GM19239 (cell line): ENCODE results near the gene SLC35F6.
A peak's percentile ranks its signal among the peaks of the same experiment; 100 is the strongest.
"Not testable (repeated sequence)": the region's sequence is repeated elsewhere in the genome, so short reads cannot be mapped to it uniquely, and the experiment has no call there.

ENCODE experiments used
- DNase-seq: peaks from one replicate; pipeline ENCODE4 v3.0.0; 2011; ENCODE audit warnings: low spot score; ENCODE audit not compliant: insufficient read length
- FAIRE-seq: peaks from 2 replicates; lab custom pipeline; 2011; peaks lifted over from hg19 to GRCh38; lab: Jason Lieb, UNC

The SLC35F6 gene

GRCh38 chr2:26754972-26755670, 9.0 kb upstream of the SLC35F6 start:
- no peak for FAIRE-seq
- no peak for DNase-seq

GRCh38 chr2:26756337-26756736, 7.7 kb upstream of the SLC35F6 start:
- no peak for DNase-seq
- no peak for FAIRE-seq

- FAIRE-seq (peak; percentile 75), DNase-seq (no peak)
These were observed 6.0 kb upstream of the SLC35F6 start for GRCh38 chr2:26757873-26758789.

- DNase-seq, result no peak
- no peak for FAIRE-seq
These were observed 5.2 kb upstream of the SLC35F6 start for GRCh38 chr2:26758790-26759321.

DNA sequence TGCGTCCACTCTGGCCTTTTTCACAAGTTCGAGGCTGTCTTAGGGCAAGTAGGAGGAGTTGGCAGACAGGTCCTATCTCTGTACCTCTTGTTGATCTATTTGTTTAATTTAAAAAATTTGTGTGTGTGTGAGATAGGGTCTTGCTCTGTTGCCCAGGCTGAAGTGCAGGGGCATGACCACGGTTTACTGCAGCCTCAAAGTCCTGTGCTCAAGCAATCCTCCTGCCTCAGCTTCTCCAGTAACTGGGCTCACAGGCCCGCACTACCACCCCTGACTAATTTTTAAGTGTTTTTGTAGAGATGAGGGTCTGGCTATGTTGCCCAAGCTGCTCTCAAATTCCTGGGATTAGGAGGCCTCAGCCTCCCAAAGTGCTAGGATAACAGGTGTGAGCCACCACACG, 4.2 kb upstream of the SLC35F6 start:
- DNase-seq (no peak), FAIRE-seq (no peak)

DNA sequence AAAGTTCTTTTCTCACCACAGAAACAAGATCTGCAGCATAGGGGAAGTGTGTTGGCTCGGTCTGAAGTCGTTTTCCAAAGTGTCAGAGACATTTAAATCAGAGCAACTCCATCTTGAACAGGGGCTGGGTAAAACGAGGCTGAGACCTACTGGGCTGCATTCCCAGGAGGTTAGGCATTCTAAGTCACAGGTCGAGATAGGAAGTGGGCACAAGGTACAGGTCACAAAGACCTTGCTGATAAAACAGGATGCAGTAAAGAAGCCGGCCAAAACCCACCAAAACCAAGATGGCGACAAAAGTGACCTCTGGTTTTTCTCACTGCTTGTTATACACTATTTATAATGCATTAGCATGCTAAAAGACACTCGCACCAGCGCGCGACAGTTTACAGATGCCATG, 3.1 kb upstream of the SLC35F6 start:
- FAIRE-seq, result not testable (repeated sequence)

DNA sequence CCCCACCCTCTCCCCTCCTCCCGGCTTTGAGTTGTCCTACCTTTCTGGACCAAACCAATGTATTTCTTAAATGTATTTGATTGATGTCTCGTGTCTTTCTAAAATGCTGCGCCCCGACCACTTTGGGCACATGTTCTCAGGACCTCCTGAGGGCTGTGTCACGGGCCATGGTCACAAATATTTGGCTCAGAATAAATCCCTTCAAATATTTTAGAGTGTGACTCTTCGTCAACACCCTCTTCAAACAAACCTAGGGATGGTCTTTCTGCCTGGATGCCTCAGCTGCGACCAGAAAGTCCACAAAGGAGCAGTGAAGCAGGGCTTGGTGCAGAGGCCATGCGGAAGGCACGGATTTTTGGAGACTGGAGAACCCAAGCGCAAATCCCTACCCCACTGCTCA, 1.1 kb upstream of the SLC35F6 start:
- FAIRE-seq (no peak), DNase-seq (no peak)

More for the DNA sequence above, 3.1 kb upstream of the SLC35F6 start:
- DNase-seq, result not testable (repeated sequence)

- FAIRE-seq (no peak), DNase-seq (no peak)
These were observed 822 bp downstream of the SLC35F6 start for GRCh38 chr2:26764906-26765305.

DNA sequence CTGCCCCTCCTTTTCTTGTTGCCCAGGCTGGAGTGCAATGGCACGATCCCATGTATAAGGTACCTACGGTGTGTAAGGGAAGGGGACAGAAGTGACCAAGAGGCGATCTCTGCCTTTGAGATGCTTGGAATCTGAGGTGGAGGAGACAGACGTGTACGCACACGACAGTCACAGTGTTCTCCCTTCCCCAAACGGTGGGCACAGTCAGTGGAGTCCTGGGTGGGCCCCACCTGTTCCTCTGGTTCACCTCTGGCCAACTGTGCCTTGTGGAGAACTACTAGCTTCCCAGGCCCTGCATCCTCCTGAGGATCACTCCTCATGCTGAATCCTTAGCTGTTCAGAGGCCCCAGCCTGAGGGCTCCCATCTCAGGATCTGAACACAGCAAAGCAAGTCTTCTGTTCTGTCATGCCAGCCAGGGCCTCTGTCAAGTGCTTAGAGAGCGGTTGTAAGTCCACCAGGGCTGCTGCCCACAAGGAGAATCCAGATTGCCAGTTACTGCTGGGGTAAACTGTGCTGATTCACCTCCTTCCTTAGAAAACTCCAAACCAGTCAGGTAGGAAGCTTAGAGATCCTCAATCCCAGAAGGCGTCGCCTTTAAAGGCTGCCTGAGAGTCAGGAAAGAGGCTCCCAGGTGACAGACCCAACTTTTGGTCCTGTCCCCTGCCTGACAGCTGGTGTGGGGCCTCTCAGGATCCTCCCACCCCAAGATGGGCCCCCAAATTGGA, 1.6 kb downstream of the SLC35F6 start:
- DNase-seq (no peak), FAIRE-seq (no peak)

GRCh38 chr2:26767129-26767528, 3.0 kb downstream of the SLC35F6 start:
- FAIRE-seq (no peak), DNase-seq (no peak)

GRCh38 chr2:26767894-26768487, 3.9 kb downstream of the SLC35F6 start:
- FAIRE-seq, result no peak

GRCh38 chr2:26768759-26769088, 4.6 kb downstream of the SLC35F6 start:
- FAIRE-seq, result no peak
- no peak for DNase-seq

More at GRCh38 chr2:26767894-26768487, 3.9 kb downstream of the SLC35F6 start:
- no peak for DNase-seq

- DNase-seq (no peak), FAIRE-seq (no peak)
These were observed 5.1 kb downstream of the SLC35F6 start for GRCh38 chr2:26769089-26769761.

- DNase-seq, result no peak
- FAIRE-seq, result no peak
These were observed 7.0 kb downstream of the SLC35F6 start for GRCh38 chr2:26770986-26771586.

DNA sequence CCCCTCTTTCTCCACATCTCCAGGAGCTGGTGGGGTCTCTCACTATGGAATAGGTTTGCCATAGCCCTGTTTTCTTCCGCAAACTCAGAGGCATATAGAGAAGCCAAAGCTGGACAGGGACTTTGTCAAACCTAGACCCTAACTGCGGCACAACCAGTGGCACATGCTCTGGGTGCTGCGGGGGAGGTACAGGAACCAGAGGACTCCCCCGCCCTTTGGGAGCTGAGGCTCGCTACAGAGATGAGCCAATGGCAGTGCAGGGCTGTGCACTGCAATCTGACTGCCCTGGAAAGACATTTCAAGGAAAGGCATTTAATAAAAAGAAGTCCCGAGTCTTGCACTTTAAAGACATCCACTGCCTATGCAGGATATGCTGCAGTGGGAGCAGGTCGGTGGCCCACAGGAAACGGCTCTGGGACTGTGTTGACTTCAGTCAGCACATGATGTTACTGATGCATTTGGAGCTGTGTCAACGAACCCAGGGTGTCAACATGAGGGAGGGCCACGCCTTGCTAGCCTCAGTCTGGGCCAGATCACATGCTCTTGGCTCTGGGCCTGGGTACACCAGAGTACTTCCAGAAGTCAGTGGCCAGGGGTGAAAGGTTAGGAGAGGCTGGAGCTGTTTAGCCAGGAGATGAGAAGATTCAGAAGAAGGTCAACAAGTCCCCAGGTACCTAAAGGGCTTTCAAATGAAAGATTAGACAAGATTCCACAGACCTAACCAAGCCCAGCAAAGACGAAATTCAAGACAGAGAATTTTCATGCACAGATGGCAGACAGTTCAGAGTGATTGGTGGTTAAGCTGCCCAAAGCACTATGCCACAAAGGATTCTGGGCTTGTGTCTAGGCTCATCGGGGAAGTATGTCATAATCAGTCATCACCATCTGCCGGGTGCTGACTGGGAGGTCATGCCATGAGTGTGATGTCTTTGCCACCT, 8.2 kb downstream of the SLC35F6 start:
- FAIRE-seq (no peak), DNase-seq (no peak)

DNA sequence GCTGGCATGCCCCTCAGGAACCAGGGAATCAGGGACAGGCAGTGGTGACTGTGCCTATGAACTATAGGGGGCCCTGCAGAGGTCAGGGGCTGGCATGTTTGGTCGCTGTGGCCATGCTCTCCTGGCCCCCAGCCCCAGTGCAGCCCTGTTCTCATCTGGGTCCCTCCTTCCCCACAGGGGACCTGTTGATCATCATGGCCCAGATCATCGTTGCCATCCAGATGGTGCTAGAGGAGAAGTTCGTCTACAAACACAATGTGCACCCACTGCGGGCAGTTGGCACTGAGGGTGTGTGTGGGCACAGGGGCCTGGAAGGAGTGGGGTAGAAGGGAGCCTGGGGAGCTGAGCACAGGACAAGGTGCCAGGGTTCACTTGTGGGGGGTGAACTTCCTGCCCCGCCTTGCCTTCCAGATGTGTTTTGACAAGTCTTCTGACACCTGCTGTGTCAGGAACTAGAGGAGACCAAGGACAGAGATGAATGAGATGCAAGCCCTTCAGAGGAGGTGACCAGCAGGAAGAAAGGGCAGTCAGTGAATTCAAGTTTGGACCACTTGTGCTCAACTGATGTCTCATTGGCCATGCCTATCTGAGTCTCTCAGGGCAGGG, 12.2 kb downstream of the SLC35F6 start:
- DNase-seq (no peak), FAIRE-seq (no peak)

DNA sequence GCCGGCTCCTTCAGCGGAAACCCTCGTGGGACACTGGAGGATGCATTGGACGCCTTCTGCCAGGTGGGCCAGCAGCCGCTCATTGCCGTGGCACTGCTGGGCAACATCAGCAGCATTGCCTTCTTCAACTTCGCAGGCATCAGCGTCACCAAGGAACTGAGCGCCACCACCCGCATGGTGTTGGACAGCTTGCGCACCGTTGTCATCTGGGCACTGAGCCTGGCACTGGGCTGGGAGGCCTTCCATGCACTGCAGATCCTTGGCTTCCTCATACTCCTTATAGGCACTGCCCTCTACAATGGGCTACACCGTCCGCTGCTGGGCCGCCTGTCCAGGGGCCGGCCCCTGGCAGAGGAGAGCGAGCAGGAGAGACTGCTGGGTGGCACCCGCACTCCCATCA, 14.0 kb downstream of the SLC35F6 start:
- no peak for FAIRE-seq
- no peak for DNase-seq

DNA sequence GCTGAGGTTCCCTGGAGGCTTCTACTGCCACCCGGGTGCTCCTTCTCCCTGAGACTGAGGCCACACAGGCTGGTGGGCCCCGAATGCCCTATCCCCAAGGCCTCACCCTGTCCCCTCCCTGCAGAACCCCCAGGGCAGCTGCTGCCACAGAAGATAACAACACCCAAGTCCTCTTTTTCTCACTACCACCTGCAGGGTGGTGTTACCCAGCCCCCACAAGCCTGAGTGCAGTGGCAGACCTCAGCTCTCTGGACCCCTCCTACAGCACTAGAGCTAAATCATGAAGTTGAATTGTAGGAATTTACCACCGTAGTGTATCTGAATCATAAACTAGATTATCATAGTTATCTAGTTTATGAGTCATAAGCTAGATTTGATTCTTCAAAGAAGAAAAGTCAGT, 14.4 kb downstream of the SLC35F6 start:
- DNase-seq, result no peak

More for the DNA sequence above, 14.4 kb downstream of the SLC35F6 start:
- no peak for FAIRE-seq
